ENCODE data around the gene LDLRAD4.

LDLRAD4 gene

DNA sequence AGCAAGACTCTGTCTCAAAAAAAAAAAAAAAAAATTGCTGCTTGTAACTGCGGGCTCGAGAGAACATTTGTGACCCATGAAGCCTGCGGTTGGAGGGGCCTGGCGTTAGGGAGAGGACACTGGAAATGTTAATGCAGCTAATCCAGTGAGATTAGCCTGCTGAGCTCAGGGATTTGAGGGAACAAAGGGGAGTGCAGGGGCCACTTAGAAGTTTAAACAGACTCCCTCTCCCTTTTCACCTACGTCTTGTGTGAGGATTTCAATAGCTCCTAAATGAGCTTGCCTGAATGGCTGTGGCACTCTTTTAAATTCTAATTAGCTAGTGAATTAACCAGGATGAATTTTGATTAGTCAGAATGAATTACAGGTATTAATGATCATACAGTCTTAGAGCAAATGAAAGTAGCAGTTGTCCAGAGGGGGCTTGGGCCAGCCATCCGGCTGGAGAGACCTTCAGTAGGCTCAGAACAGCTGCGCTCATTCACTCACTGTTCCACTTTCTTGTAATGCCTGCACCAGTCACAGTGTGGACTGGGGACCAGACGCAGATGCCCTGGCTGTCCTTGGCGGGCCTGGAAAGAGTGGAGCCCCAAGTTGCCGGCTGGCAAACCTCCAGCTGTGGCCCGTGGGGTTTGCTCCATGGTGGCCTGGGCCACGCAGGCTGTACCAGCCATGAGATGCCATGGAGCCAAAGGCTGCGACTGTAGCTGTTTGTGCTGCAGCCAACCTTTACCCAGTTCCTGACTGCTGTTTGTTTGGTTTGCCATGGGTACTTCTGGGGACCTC is 20.8 kb downstream of the LDLRAD4 start:
- peak; percentile 84 to 98 for DNase-seq (ENCODE audit: low spot score in 2 of 2)
- in situ Hi-C loops (cut with MboI; ENCODE audit: low sequenced_read_pairs) = no loop called here
- Histone ChIP-seq H3K4me3 (no peak overlapping the region), H3K27me3 (ENCODE audit: low read depth) (0 out of 2 replicates have a peak, but pooled peaks cover 10% of the 10 kb centered on the region), H3K36me3 (replicated peaks) (no peaks in the 10 kb centered on the region), H3K4me1 (peaks cover 10% of the 10 kb centered on the region), H3K9me3 (no peaks in the 10 kb centered on the region)

DNA sequence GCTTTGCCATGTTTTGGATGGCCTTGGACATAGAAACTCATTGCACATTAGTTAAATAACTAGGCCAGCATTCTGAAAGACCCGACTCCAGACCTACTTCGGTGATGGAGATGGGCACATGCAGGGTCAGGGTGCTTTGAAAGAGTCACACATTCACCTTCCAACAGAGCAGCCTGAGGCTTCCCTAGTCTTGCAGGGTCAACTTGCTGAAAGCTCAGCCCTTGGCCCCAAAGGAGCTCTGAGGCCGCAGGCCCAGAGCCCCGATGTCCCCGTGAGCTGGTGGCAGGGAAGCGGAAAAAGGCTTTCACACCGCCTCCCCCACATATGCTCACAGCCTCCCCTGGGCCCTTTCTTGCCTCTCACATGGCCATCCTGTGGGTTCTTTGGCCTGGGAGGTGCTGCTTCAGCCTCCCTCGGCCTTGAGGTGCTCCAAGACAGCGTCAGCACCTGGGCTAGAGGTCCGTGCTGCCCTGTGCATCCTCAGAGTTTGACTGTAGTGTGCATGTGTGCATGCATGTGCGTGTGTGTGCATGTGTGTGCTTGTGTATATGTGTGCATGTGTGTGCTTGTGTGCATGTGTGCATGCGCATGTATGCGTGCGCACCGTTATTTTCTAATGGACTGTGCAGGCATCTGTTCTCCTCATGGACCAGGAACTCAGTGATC is 21.6 kb downstream of the LDLRAD4 start:
- Histone ChIP-seq H3K4me1 (peaks cover 10% of the 10 kb centered on the region), H3K4me3 (no peak overlapping the region), H3K36me3 (replicated peaks) (no peaks in the 10 kb centered on the region), H3K9me3 (no peaks in the 10 kb centered on the region), H3K27me3 (ENCODE audit: low read depth) (0 out of 2 replicates have a peak, but pooled peaks cover 10% of the 10 kb centered on the region)
- in situ Hi-C loops (cut with MboI; ENCODE audit: low sequenced_read_pairs) = no loop called here
- no peak for DNase-seq (ENCODE audit: low spot score in 2 of 2)

DNA sequence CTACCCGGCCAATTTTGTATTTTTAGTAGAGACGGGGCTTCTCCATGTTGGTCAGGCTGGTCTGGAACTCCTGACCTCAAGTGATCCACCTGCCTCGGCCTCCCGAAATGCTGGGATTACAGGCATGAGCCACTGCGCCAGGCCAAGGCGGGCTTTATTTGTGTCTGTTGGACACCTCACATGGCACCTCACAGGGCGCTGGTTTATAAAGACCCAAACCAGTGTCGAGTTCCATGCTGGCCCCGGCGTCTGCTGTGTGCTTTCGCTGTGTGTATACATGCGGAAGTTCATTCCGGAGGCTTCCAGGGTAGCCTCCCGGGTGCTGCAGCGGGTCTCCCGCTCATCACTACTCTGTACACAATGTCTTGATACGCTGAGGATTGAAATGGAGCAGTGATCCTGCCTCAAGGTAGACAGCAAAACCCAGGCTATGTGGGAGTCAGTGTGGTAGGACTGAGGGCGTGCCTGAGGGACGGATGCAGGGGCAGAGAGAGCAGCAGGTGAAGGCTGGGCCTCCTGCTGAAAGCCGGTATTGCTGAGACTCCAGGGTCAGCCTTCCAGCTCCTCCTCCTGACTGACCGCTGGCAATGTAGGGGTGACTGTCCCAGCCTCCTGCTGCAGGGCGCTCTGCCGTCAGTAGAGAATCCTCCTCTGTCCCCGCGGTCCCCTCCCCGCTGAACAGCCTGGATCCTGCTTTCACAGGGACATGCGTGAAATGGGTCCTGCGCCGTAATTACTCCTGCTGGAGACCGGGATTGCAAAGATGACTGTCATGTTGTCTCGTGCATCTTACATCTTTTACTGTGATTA is 22.7 kb downstream of the LDLRAD4 start:
- H3K4me3 ChIP-seq = no peak overlapping the region
- H3K27me3 ChIP-seq (ENCODE audit: low read depth) = 0 out of 2 replicates have a peak, but pooled peaks cover 5% of the 10 kb centered on the region
- H3K4me1 ChIP-seq = peaks cover 10% of the 10 kb centered on the region
- in situ Hi-C loops (cut with MboI; ENCODE audit: low sequenced_read_pairs) = no loop called here
- no peaks in the 10 kb centered on the region for H3K9me3 ChIP-seq
- DNase-seq (ENCODE audit: low spot score in 2 of 2) = no peak
- H3K36me3 ChIP-seq (replicated peaks) = no peaks in the 10 kb centered on the region

DNA sequence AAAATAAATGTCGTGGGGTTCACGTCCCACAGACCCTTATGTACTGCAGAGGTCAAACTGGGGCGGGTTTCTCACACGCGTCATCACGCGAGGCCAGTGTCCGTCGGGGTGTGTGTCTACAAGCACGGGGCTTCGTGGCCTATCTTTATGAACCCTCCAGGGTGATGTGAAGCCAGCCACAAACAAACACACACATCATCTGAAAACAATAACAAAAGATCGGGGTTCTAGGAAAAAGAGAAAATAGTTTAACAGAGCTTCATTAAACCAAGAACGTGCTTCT is 23.3 kb downstream of the LDLRAD4 start:
- DNase-seq (ENCODE audit: low spot score in 2 of 2) = no peak
- in situ Hi-C loops (cut with MboI; ENCODE audit: low sequenced_read_pairs) = no loop called here
- no peak overlapping the region for H3K4me3 ChIP-seq
- no peaks in the 10 kb centered on the region for H3K9me3 ChIP-seq
- no peaks in the 10 kb centered on the region for H3K36me3 ChIP-seq (replicated peaks)
- H3K4me1 ChIP-seq = peaks cover 10% of the 10 kb centered on the region
- 0 out of 2 replicates have a peak, but pooled peaks cover 5% of the 10 kb centered on the region for H3K27me3 ChIP-seq (ENCODE audit: low read depth)

DNA sequence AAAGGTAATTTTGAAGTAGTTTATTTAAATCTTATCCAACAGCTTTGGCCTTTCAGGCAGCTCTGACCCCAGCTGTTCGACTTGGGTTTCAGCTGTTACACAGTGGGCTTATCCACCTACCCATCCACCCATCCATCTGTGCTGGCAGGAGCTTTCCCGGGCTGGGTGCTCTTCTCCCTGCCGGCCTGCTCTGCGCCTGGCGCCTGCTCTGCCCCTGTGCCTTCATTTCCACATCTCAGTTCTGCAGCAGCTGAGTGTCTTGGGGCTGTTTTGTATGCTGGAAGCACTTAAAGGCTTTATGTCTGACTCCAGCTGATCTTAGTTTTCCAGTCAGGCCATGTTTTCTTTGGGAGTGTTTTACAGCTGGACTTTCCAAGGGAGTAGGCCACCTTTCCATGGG is 24.2 kb downstream of the LDLRAD4 start:
- no peak overlapping the region for H3K4me3 ChIP-seq
- peaks cover 10% of the 10 kb centered on the region for H3K4me1 ChIP-seq
- in situ Hi-C loops (cut with MboI; ENCODE audit: low sequenced_read_pairs) = no loop called here
- 0 out of 2 replicates have a peak, but pooled peaks cover under 1% of the 10 kb centered on the region for H3K27me3 ChIP-seq (ENCODE audit: low read depth)
- no peaks in the 10 kb centered on the region for H3K36me3 ChIP-seq (replicated peaks)
- DNase-seq (ENCODE audit: low spot score in 2 of 2) = no peak
- H3K9me3 ChIP-seq = no peaks in the 10 kb centered on the region

DNA sequence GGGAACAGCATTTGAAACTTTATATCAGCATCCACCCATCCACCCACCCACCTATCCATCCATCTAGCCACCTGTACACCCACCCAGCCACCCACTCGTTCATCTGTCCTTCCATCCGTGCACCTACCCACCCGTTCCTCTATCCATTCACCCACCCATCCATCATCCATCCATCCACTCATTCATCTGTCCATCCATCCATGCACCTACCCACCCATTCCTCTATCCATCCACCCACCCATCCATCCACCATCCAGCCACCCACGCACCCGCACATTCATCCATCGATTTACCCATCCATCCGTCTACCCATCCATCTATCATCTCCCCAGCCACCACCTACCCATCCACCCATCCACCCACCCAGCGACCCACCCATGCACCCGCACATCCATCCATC is 24.8 kb downstream of the LDLRAD4 start:
- no peak for DNase-seq (ENCODE audit: low spot score in 2 of 2)
- in situ Hi-C loops (cut with MboI; ENCODE audit: low sequenced_read_pairs) = no loop called here
- Histone ChIP-seq H3K9me3 (no peaks in the 10 kb centered on the region), H3K36me3 (replicated peaks) (no peaks in the 10 kb centered on the region), H3K27me3 (ENCODE audit: low read depth) (no peaks in the 10 kb centered on the region), H3K4me1 (peaks cover 10% of the 10 kb centered on the region), H3K4me3 (no peak overlapping the region)

DNA sequence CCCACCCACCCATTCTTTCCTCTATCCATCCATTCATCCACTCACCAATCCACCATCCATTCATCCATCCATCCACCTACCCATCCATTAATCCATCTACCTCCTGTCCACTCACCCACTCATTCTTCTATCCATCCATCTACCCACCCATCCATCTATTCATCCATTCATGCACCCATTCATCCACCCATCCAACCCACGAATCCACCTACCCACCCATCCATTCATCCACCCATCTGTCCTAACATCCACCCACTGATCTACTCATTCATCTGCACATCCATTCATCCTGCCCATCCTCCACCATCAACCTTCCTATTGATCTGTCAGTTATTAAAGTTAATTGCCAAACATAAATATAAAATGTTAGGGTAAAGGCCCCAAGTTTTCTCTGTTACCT is 25.6 kb downstream of the LDLRAD4 start:
- Histone ChIP-seq H3K36me3 (replicated peaks) (no peaks in the 10 kb centered on the region), H3K4me1 (peaks cover 5% of the 10 kb centered on the region), H3K27me3 (ENCODE audit: low read depth) (no peaks in the 10 kb centered on the region), H3K9me3 (no peaks in the 10 kb centered on the region), H3K4me3 (no peak overlapping the region)
- in situ Hi-C loops (cut with MboI; ENCODE audit: low sequenced_read_pairs) = no loop called here
- no peak for DNase-seq (ENCODE audit: low spot score in 2 of 2)

DNA sequence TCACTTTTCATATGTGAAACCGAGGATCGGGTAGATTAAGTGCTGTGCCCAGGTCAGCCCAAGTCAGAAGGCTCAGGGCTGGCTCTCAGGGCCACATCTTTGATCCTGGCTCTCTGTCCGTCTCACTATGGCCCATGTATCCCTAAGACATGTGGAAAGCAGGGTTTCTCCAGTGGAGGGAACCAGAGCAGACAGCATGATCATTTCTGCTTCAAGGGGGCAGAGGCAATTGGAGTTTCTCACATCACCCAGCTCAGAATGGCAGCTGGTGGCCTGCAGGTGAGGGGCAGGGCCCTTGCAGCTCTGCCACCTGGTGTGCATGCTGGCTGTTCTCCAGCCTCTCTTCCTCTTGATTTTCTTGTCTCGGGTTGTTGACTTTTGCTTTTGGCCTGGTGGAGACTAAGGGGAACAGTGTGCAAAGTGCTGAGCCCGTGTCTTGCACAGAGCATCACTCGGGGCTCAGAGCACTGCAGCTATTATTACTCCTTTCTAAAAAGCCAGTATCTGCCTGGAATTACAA is 27.0 kb downstream of the LDLRAD4 start:
- Histone ChIP-seq H3K36me3 (replicated peaks) (no peaks in the 10 kb centered on the region), H3K27me3 (ENCODE audit: low read depth) (no peaks in the 10 kb centered on the region), H3K4me3 (no peak overlapping the region), H3K9me3 (no peaks in the 10 kb centered on the region), H3K4me1 (no peaks in the 10 kb centered on the region)
- in situ Hi-C loops (cut with MboI; ENCODE audit: low sequenced_read_pairs) = no loop called here
- DNase-seq (ENCODE audit: low spot score in 2 of 2) = no peak

DNA sequence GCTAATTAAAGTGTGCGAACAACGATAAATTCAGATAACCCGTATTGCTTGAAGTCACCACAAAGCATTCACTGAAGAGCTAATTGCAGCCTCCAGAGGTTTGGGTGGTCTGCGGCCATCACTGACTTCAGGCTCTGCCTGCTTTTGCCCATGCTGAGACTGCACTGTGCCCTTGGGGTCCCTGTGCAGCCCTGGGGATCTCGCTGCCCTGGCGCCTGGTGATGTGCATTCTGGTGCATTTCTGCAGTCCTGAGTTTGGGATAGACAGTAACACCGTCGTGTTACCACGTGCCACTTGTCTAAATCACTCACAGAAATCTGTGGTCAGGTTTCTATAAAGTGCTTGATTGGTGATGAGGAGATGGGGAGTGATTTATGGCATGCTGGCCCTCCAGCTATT is 27.6 kb downstream of the LDLRAD4 start:
- in situ Hi-C loops (cut with MboI; ENCODE audit: low sequenced_read_pairs) = no loop called here
- no peak overlapping the region for H3K4me3 ChIP-seq

DNA sequence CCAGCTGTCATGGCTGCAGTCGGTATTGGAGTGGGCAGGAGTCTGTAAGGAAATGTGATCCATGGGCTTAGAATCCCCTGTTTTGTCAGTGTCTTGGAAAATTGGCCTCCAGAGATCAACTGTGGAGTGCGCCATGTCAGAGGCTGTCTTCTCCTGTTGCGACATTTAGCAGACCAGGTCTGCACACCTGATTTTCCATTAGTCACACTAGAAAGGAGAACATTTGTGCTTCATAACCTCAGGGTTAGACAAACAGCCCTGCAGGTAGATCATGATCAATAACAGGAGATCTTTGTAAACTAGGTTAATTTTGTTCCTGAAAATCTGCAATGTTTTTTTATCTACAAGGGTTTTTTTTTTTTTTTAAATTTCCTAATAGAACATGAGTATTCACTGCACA is 28.0 kb downstream of the LDLRAD4 start:
- in situ Hi-C loops (cut with MboI; ENCODE audit: low sequenced_read_pairs) = no loop called here
- no peaks in the 10 kb centered on the region for H3K4me1 ChIP-seq
- H3K4me3 ChIP-seq = no peak overlapping the region
- H3K27me3 ChIP-seq (ENCODE audit: low read depth) = no peaks in the 10 kb centered on the region
- no peak for DNase-seq (ENCODE audit: low spot score in 2 of 2)
- no peaks in the 10 kb centered on the region for H3K9me3 ChIP-seq
- no peaks in the 10 kb centered on the region for H3K36me3 ChIP-seq (replicated peaks)

More for the DNA sequence above, 27.6 kb downstream of the LDLRAD4 start:
- H3K9me3 ChIP-seq = no peaks in the 10 kb centered on the region
- no peak for DNase-seq (ENCODE audit: low spot score in 2 of 2)
- no peaks in the 10 kb centered on the region for H3K4me1 ChIP-seq
- no peaks in the 10 kb centered on the region for H3K36me3 ChIP-seq (replicated peaks)
- H3K27me3 ChIP-seq (ENCODE audit: low read depth) = no peaks in the 10 kb centered on the region

DNA sequence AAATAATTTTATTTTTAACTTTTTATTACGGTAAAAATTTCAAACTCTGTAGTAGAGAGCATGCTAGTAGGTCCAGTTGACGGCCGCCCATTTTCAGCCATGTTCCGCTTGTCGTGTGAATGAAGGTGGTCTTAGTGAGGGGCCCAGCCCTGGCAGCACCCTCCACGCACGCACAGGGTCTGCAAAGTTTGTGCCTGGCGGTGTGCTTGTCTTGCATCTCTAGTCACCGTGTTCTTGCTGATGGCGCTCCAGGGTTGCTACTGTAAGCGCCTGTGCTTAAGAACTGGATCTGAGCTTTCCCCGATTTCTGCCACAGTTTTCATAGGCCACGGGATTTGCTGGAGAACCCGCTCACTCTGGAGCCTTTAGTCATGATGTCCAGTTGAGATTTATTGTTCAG is 28.9 kb downstream of the LDLRAD4 start:
- H3K27me3 ChIP-seq (ENCODE audit: low read depth) = no peaks in the 10 kb centered on the region
- H3K4me1 ChIP-seq = no peaks in the 10 kb centered on the region
- no peaks in the 10 kb centered on the region for H3K36me3 ChIP-seq (replicated peaks)
- no peak for DNase-seq (ENCODE audit: low spot score in 2 of 2)
- H3K9me3 ChIP-seq = no peaks in the 10 kb centered on the region
- in situ Hi-C loops (cut with MboI; ENCODE audit: low sequenced_read_pairs) = no loop called here
- H3K4me3 ChIP-seq = no peak overlapping the region

DNA sequence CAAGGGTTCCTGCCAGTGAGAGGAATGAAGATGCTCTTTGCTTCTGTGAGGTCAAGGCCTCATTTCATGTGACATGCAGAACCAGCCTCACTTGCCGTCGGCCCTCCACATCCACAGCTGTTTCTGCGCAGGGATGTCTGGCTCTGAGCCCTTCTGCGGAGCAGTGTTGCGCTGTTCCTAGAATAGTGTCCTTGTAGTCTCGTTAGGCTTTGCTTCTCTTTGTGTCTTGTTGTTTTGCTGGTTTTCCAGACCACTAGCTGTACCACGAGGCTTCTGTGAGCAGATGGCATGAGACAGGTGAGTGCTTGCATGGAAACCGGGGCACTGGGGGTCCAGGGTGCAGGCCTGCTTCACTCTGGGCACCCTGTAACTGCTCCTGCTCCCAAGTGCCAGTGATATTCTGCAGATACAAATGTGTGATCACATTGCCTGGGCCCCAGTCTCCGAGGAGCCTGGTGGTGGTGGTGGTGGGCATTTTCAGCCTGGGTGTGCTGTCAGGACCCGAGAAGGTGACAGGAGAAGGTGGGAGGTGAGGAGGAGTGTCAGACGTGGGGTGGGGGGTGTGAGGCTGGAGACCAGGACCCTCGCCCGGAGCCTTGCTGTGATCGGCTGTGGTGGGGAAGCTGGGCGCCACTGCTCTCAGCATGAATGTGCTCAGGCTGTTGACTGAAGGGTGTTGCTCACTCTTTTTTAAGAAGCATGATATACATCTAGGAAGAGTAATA is 34.3 kb downstream of the LDLRAD4 start:
- no peak for DNase-seq (ENCODE audit: low spot score in 2 of 2)
- Histone ChIP-seq H3K36me3 (replicated peaks) (no peaks in the 10 kb centered on the region), H3K4me1 (no peaks in the 10 kb centered on the region), H3K4me3 (no peak overlapping the region), H3K9me3 (no peaks in the 10 kb centered on the region), H3K27me3 (ENCODE audit: low read depth) (no peaks in the 10 kb centered on the region)
- in situ Hi-C loops (cut with MboI; ENCODE audit: low sequenced_read_pairs) = no loop called here

Measured in HAP-1 (cell line).